H1 (cell line): ENCODE measurements around the gene RARB.

ENCODE experiments used
- CTCF ChIP-seq, 3 experiments: IDR thresholded peaks; 1 replicate in 2 of 3; 2 replicates in 1 of 3; pipeline versions ENCODE4 v1.5.1 to v1.6.1; 2011; ENCODE audit warnings: low read length in 3 of 3, mild to moderate bottlenecking in 3 of 3, inconsistent platforms in 2 of 3, low read depth in 1 of 3, moderate library complexity in 1 of 3; ENCODE audit not compliant: insufficient read depth in 1 of 3; ENCODE audit errors: control extremely low read depth in 1 of 3
- E2F6 ChIP-seq: IDR thresholded peaks from 2 replicates; pipeline ENCODE4 v1.6.1; 2012; ENCODE audit warnings: inconsistent platforms
- JUND ChIP-seq: IDR thresholded peaks from 2 replicates; pipeline ENCODE4 v1.6.1; 2011; ENCODE audit warnings: mild to moderate bottlenecking, improper control_type of control experiment, low read length
- POLR2A ChIP-seq, 2 experiments: IDR thresholded peaks; 1 replicate in 1 of 2; 2 replicates in 1 of 2; pipeline ENCODE4 v1.6.1; 2011; ENCODE audit warnings: low read depth in 2 of 2, low read length in 2 of 2, mild to moderate bottlenecking in 2 of 2; ENCODE audit errors: control extremely low read depth in 1 of 2
- RAD21 ChIP-seq, 2 experiments: IDR thresholded peaks in 1 of 2; conservative IDR thresholded peaks in 1 of 2; 2 replicates each; pipeline ENCODE4 v1.6.1; 2011; ENCODE audit warnings: low read depth in 2 of 2, low read length in 2 of 2, improper control_type of control experiment in 1 of 2, inconsistent platforms in 1 of 2, mild to moderate bottlenecking in 1 of 2, moderate library complexity in 1 of 2
- RFX5 ChIP-seq: IDR thresholded peaks from 2 replicates; pipeline ENCODE4 v1.6.1; 2011; ENCODE audit warnings: low read depth, low read length, improper control_type of control experiment, borderline replicate concordance
- RXRA ChIP-seq: IDR thresholded peaks from 2 replicates; pipeline ENCODE4 v1.6.1; 2011; ENCODE audit warnings: low read depth, mild to moderate bottlenecking, low read length, moderate library complexity; ENCODE audit not compliant: insufficient read depth
- SP1 ChIP-seq: IDR thresholded peaks from 2 replicates; pipeline ENCODE4 v1.6.1; 2011; ENCODE audit warnings: low read depth, low read length
- ZNF274 ChIP-seq: IDR thresholded peaks from 2 replicates; pipeline ENCODE4 v1.7.0; 2012; ENCODE audit warnings: low read length, borderline replicate concordance; ENCODE audit errors: extremely low read depth

GRCh38 chr3:25586553-25586952, 158.5 kb downstream of the RARB start:
- TF ChIP-seq CTCF (IDR thresholded peaks at IDR 0.05; ENCODE audit: control extremely low read depth in 1 of 3, insufficient read depth in 1 of 3, low read depth in 1 of 3, low read length in 3 of 3), result no peak
- TF ChIP-seq SP1, result no peak
- no peak for TF ChIP-seq RAD21 (IDR thresholded peaks at IDR 0.05 in 1 of 2, conservative IDR thresholded peaks at IDR 0.05 in 1 of 2; ENCODE audit: low read depth in 2 of 2, low read length in 2 of 2)
- no peak for TF ChIP-seq RFX5
- TF ChIP-seq RXRA, result no peak
- no peak for TF ChIP-seq E2F6
- TF ChIP-seq ZNF274, result no peak
- no peak for TF ChIP-seq JUND
- TF ChIP-seq POLR2A (IDR thresholded peaks at IDR 0.05; ENCODE audit: control extremely low read depth in 1 of 2, low read depth in 2 of 2, low read length in 2 of 2), result no peak
